OCI-LY1 (cell line): Measurements from ENCODE around the gene CHCHD10.

Experiments
- H2AFZ ChIP-seq: fragments of 200-600 bp; sonication (generic), shearing (Covaris generic); 2 replicates; pipeline ENCODE4 v1.6.0; 2014; ENCODE audit warnings: antibody characterized with exemption, mild to moderate bottlenecking, low read length
- H3F3A ChIP-seq: fragments of 200-600 bp; sonication (generic), shearing (Covaris generic); 2 replicates; pipeline ENCODE4 v1.6.0; 2014; ENCODE audit warnings: mild to moderate bottlenecking, antibody characterized with exemption, low read length, moderate library complexity; ENCODE audit not compliant: insufficient read depth
- H3K27ac ChIP-seq: fragments of 200-600 bp; sonication (generic); 2 replicates; pipeline ENCODE4 v1.5.1; 2014; ENCODE audit warnings: low read length, mixed run types, mild to moderate bottlenecking, low read depth; ENCODE audit not compliant: poor library complexity, severe bottlenecking
- H3K27me3 ChIP-seq: fragments of 200-600 bp; sonication (generic); 2 replicates; pipeline ENCODE4 v1.6.0; 2014; ENCODE audit warnings: antibody characterized with exemption, mild to moderate bottlenecking, low read length, moderate library complexity; ENCODE audit not compliant: insufficient read depth
- H3K36me3 ChIP-seq: fragments of 200-600 bp; sonication (generic); 2 replicates; pipeline ENCODE4 v1.6.1; 2014; ENCODE audit warnings: mild to moderate bottlenecking, antibody characterized with exemption, low read length, moderate library complexity, mixed read lengths; ENCODE audit not compliant: insufficient read depth
- H3K4me1 ChIP-seq: fragments of 200-600 bp; sonication (generic); 2 replicates; pipeline ENCODE4 v1.5.1; 2014; ENCODE audit warnings: mild to moderate bottlenecking, low read length, moderate library complexity; ENCODE audit not compliant: insufficient read depth, severe bottlenecking
- H3K4me2 ChIP-seq: fragments of 200-600 bp; sonication (generic), shearing (Covaris generic); 2 replicates; pipeline ENCODE4 v1.6.1; 2014; ENCODE audit warnings: low read length
- H3K4me3 ChIP-seq: fragments of 200-600 bp; sonication (generic); 2 replicates; pipeline ENCODE4 v1.5.1; 2014; ENCODE audit warnings: low read length, low read depth, mild to moderate bottlenecking, mixed read lengths; ENCODE audit not compliant: poor library complexity, severe bottlenecking
- H3K79me2 ChIP-seq: fragments of 200-600 bp; shearing (Covaris generic); 2 replicates; pipeline ENCODE4 v1.6.1; 2016; ENCODE audit warnings: mixed run types, low read length, mixed read lengths; ENCODE audit not compliant: insufficient read depth
- H3K9ac ChIP-seq: fragments of 200-600 bp; sonication (generic), shearing (Covaris generic); 2 replicates; pipeline ENCODE4 v1.6.1; 2014; ENCODE audit warnings: mild to moderate bottlenecking, low read length, mixed read lengths
- H3K9me2 ChIP-seq: fragments of 200-600 bp; sonication (generic), shearing (Covaris generic); 2 replicates; pipeline ENCODE4 v1.6.1; 2014; ENCODE audit warnings: low read depth, mild to moderate bottlenecking, low read length, mixed read lengths
- H3K9me3 ChIP-seq: fragments of 200-600 bp; shearing (Covaris generic); 2 replicates; pipeline ENCODE4 v1.6.1; 2014; ENCODE audit warnings: low read length, mixed read lengths
- H4K20me1 ChIP-seq: fragments of 200-600 bp; sonication (generic), shearing (Covaris generic); 2 replicates; pipeline ENCODE4 v1.6.0; 2016; ENCODE audit warnings: mild to moderate bottlenecking, low read length; ENCODE audit not compliant: insufficient read depth
- CTCF ChIP-seq: fragments of 200-600 bp; sonication (generic), shearing (Covaris generic); IDR thresholded peaks from 2 replicates; pipeline ENCODE4 v1.5.1; 2017; ENCODE audit warnings: mild to moderate bottlenecking, antibody characterized with exemption, low read length, moderate library complexity, mixed read lengths
- EZH2 ChIP-seq: fragments of 200-600 bp; sonication (generic), shearing (Covaris generic); IDR thresholded peaks from 2 replicates; pipeline ENCODE4 v1.8.0; 2017; ENCODE audit warnings: borderline replicate concordance, mixed run types, mild to moderate bottlenecking, antibody characterized with exemption, low read length, moderate library complexity, mixed read lengths

Gene CHCHD10

GRCh38 chr22:23767673-23768548, at the start of gene CHCHD10:
Gene CHCHD10, minus strand, starts transcription at chr22:23767972. Its CDS starts 98 bp downstream, at chr22:23767874.
- Histone ChIP-seq H3K9ac (peak within 1 kb of the TSS; percentile 88), H3K27me3 (no peaks in the 10 kb centered on the region), H4K20me1 (no peaks in the 10 kb centered on the region), H3K79me2 (peaks cover 3% of the 10 kb centered on the region; the same call in 1 of the 2 replicates), H3F3A (no peaks in the 10 kb centered on the region), H3K4me2 (peak within 1 kb of the TSS; percentile 79), H3K27ac (peak within 1 kb of the TSS; percentile 82), H3K9me3 (no peaks in the 10 kb centered on the region), H3K36me3 (peaks cover 36% of the 10 kb centered on the region), H2AFZ (no peak within 1 kb of the TSS), H3K4me1 (peaks cover 76% of the 10 kb centered on the region), H3K9me2 (no peaks in the 10 kb centered on the region), H3K4me3 (peak within 1 kb of the TSS; percentile 82)
- TF ChIP-seq EZH2 = no peak
- TF ChIP-seq CTCF = peak; percentile 78

DNA sequence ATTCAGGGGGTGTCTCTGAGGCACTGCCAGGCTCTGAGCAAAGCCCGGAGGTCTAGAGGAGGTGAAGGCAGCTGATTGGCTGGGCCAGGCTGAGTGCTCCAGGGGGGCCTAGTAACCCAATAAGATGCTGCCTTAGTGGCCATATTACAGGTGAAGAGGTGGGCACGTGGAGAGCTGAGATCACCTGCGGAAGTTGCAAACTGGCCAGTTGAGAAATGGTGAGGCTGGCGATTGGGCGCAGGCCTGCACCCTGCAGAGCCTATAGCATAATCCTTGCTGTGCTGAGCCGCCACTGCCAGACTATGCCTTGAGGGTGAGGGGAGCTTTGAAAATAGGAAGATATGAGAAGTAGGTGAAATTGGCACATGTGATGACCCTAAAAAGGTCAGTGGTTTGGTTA, 49.4 kb upstream of the CHCHD10 start:
- peaks cover 16% of the 10 kb centered on the region for H3K79me2 ChIP-seq
- H3K4me1 ChIP-seq = peaks cover 14% of the 10 kb centered on the region
- TF ChIP-seq EZH2 (no peak), CTCF (no peak)
- no peak overlapping the region for H3K27ac ChIP-seq
- no peaks in the 10 kb centered on the region for H3K9me3 ChIP-seq
- H3F3A ChIP-seq = no peaks in the 10 kb centered on the region
- H2AFZ ChIP-seq = no peak overlapping the region
- peaks cover 99% of the 10 kb centered on the region for H3K36me3 ChIP-seq
- H3K27me3 ChIP-seq = no peaks in the 10 kb centered on the region
- no peak overlapping the region for H3K4me3 ChIP-seq
- H4K20me1 ChIP-seq = no peaks in the 10 kb centered on the region
- no peak overlapping the region for H3K9ac ChIP-seq
- H3K4me2 ChIP-seq = no peak overlapping the region
- H3K9me2 ChIP-seq = no peaks in the 10 kb centered on the region

DNA sequence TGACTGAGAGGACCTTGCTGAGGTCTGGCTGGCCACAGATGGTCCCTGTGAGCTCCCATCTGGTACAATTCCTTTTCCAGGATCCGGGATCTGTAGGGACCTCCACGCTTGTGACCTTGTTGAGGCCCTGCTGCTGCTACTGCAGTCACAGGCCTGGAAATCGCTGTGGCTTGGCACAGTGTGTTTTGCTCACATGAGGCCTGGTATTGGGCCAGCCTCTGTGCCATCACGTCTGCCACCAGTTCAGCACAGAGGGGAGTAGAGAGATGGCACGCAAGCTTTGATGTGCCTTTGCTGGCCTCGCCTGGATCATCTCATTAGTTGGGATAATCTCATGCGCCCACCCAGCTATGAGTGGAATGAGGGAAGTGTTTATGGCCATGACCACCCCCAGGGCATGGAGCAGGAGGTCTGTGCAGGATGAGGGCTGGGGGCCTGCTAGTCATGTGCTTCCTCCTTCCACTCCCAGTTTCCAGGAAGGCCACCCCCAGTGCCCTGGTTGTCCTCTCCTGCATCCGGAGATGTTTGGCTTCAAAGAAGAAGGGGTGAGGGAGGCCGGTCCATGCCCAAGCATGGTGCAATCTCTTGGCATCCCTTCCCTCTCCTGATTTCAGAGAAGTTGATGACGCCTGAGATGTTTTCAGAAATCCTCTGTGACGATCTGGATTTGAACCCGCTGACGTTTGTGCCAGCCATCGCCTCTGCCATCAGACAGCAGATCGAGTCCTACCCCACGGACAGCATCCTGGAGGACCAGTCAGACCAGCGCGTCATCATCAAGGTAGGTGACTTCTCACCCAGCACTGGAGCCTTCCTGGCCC, 48.6 kb upstream of the CHCHD10 start:
- H3K9ac ChIP-seq = no peak overlapping the region
- H3K4me2 ChIP-seq = no peak overlapping the region
- no peak for TF ChIP-seq CTCF
- TF ChIP-seq EZH2 = no peak
- peaks cover 23% of the 10 kb centered on the region for H3K79me2 ChIP-seq
- peaks cover 98% of the 10 kb centered on the region for H3K36me3 ChIP-seq
- no peak overlapping the region for H3K27ac ChIP-seq
- H3F3A ChIP-seq = no peaks in the 10 kb centered on the region
- H4K20me1 ChIP-seq = no peaks in the 10 kb centered on the region
- no peaks in the 10 kb centered on the region for H3K27me3 ChIP-seq
- H3K9me3 ChIP-seq = no peaks in the 10 kb centered on the region
- H3K4me1 ChIP-seq = peaks cover 14% of the 10 kb centered on the region
- H3K9me2 ChIP-seq = no peaks in the 10 kb centered on the region
- no peak overlapping the region for H3K4me3 ChIP-seq
- no peak overlapping the region for H2AFZ ChIP-seq
